Activated CD4-positive, alpha-beta T cell treated with anti-CD3 and anti-CD28 coated beads for 48 hours (primary cell): ENCODE measurements around the gene MARCHF4.

Source experiments
- DNase-seq: peaks from one replicate; pipeline ENCODE4 v3.0.0-alpha.2; 2020

The MARCHF4 gene

DNA sequence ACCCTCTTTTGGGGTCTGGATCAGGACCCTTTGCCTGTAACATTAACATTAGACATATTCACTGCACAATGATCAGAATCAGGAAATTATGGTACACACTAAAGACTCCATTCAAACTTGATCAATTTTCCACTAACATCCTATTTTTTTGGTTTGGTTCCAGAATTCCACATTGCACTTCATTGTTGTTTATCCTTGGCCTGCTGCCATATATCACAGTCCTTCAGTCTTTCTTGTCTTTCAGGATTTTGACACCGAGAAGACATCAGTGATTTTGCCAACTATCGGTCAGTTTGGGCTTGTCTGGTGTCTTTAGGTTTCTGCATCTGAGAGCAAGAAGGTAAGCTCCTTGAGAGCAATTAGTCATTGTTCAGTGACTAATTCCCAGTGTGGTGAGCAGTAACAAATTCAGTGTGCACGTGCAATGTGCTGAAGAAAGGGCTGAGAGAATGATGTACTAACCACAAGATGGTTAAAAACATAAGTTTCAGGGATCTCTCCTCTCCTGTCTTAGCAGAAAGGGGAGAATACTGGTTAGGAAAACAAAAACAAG is 23.5 kb downstream of the MARCHF4 start:
- peak; percentile 56 for DNase-seq

DNA sequence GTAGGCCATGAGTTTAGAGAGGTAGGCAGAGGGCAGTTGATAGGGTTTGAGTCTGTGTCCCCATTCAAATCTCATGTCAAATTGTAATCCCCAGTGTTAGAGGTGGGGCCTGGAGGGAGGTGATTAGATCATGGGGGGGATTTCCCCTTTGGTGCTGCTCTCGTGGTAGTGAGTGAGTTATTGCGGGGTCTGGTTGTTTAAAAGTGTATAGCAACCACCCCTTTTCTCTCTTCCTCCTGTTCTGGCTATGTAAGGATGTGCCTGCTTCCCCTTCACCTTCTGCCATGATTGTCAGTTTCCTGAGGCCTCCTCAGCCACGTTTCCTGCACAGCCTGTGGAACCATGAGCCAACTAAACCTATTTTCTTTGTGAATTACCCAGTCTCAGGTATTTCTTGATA is 25.5 kb downstream of the MARCHF4 start:
- DNase-seq, result peak; percentile 40

DNA sequence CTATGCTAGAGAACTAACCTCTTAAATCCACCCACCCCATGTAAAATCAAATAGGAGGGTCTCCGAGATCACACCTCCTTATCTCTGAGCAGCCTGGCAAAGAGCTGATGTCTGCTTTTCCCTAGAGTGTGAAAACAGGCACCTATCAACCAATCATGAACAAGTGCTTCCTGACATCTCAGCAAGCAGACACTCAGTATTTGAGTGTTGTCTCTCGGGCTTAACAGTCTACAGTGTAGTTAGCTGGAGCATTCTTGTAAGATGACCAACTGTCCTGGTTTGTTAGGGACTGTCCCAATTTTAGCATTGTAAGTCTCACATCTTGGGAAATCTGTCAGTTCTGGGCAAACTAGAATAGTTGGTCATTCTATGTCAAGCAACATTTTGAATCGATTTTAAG is 26.4 kb downstream of the MARCHF4 start:
- DNase-seq, result no peak

DNA sequence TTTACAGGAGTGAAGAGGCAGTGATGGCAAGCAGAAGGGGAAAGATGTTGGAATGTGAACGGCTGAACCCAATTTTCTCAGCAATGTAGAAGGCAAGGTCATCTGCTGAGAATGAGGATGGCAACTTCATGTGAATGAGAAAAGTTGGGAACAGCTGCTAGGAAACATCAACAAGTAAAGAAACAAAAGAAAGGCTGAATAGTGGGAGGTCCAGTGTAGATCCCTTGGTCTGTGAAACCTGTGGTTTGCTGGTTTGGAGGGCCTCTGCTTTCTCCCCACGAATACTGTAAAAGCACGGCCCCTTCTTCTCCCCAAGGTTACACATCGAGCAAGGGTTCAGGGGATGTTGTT is 27.4 kb downstream of the MARCHF4 start:
- no peak for DNase-seq

DNA sequence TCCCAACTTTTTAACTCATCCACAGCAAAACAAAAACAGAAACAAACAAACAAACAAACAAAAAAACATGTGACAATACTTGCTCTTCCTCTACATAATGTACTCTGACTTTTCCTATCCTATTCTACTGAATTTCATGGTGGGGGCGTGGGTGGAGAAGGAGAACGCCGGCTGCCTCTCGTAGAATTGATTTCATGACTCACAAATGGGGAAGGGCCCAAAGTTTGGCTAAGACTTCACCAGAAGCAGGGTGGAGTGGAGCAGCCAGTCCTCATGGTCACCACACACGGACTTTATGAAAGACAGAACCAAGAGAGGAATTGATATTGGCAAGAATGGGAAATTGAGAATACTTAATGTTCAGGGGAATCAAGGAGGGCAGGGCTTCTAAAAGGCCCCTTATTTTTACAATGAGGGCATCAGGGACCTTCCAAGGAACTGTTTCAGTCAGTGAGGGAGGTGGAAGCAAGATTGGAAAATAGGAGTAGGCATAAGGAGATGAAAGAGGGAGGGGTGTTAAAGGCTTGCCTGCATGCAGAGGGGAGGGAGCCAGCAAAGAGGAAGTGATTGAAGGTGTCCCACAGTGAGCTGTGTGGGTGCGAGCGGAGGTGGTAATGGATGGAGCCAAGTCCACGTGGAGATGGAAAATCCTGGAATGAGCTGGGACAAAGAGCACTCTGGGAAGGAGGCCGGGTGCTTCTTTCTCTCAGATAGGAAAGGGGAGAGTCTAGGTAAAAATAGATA is 27.9 kb downstream of the MARCHF4 start:
- no peak for DNase-seq

DNA sequence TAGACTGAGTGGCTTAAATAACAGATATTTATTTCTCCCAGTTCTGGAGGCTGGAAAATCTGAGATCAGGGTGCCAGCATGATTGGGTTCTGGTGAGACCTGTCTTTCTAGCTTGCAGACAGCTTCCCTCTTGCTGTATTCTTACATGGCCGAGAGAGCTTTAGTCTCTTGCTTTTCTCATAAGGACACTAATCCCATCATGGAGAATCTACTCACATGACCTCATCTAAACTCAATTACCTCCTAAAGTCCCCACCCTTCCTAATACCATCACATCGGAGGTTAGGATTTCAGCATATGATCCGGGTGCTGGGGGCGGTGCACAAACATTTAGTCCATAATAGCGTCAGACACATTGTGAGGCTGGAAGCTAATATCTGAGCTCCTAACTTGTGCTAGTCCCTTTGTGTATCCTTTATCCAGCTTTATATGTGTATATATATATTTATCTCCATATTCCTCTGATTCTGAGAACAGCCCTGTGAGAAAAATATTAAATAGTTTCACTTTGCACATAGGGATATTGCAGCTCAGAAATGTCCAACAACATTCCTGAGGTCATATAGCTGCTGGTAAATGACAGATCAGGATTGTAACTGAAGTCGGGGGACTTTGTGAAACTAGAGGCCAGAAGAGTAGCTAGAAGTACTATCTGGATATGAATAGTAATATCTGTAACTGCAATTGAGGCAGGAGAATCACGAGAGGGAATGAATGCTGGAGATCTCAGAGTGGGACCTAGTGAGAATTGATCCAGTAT is 28.9 kb downstream of the MARCHF4 start:
- DNase-seq, result no peak

DNA sequence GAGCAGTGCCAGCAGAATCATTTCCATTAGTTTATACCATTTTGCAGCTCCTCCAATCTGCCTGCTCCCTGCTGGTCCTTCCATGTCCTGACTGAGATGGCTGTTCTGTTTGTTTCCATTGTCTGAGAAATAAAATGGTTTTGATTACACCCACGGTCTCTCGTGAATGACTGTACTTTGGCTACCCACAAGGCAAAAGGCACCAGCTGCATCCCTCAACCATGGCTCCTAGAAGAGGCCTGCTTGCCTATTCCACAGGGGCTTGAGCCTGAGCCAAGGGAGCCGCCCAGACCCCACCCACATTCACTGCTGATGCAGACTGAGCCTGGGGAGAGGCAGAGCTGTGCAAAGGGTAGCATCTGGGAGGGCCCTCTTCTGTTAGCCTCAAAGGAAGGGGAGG is 31.2 kb downstream of the MARCHF4 start:
- DNase-seq, result peak; percentile 54

DNA sequence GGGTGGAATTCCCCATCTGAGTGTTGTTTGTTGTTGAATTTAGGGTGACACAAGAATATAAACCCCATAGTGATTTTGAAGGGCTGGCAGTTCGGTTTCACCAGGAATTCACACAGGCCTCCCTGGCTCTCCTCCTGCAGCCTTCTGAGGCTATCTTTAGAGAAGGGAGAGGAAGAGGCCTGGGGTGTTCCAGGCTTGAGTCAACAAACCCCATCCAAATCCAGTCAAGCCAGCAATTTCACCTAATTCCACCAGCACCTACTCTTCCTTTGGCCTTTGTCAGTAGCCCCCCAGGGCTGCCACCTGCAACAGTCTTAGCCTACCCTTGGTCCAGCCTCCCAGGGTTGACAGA is 32.0 kb downstream of the MARCHF4 start:
- DNase-seq, result no peak

DNA sequence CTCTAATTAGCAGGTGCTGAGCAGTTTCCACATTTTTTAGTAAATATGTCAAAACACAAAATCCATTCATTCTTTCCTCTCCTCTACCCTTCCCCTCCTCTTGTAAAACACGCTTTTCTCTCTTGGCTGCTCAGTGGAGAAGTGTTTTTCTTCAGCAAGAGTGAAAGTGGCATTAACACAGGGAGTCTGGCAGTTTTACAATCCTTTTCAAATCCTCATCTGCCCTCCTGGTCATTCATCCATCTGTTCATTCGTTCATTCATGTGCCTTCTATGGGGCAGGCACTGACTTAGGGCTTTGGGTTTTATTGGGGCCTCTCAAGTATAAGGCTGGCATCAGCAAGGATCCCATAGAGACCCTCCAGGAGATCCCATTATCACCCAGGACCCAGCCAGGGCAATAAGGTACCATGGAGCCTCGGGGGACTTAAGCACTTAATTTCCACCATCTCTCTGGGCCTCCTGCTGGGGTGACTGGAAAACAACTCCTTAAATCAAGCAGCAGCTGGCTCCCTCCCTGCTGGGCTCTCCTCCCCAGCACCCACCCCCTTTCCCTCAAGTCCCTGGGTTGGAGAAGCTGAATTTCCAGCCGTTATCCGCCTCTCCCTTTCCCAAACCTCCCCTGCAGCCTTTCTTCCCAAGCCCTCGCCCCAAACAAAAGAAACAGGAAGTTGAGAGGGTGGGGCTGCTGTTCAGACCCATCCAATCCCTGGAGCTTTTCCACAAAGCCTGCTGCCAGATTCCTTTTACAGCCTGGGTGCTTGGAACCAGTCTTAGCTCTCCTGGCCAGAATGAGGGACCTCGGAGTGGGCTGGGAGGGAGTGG is 32.6 kb downstream of the MARCHF4 start:
- no peak for DNase-seq

DNA sequence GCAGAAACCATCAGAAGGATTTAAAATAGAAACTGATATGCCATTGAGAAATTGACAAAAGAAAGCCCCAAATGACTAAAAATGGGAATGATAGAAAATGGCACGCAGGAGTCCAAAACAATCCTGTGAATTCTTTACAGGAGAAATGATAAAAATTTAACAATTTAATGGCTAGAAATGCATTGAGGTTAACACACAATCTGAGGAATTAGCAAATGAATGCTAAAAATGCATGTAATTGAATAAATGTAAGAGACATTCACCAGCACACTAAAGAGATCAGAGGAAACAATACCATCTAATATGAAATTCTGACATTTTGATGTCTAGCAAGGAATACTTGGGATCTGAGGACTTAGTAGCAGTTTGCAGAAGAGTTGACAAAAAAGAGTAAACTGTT is 37.0 kb downstream of the MARCHF4 start:
- DNase-seq, result no peak

DNA sequence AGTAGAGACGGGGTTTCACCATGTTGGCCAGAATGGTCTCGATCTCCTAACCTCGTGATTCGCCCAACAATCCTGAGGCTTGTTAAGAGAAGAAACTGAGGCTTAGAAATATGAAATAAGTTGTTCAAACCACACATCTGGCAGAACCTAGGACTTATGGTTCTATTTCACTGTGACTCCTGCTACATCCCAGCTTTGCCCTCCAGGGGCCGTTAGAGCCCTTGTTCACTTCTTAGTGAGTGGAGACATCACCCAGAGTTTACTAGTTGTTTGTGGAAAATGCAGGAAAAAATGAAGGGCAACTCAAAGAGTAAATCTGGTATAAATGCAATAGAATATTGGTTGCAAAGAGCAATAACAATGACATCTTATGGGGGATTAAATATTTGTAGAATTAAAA is 43.9 kb downstream of the MARCHF4 start:
- no peak for DNase-seq

DNA sequence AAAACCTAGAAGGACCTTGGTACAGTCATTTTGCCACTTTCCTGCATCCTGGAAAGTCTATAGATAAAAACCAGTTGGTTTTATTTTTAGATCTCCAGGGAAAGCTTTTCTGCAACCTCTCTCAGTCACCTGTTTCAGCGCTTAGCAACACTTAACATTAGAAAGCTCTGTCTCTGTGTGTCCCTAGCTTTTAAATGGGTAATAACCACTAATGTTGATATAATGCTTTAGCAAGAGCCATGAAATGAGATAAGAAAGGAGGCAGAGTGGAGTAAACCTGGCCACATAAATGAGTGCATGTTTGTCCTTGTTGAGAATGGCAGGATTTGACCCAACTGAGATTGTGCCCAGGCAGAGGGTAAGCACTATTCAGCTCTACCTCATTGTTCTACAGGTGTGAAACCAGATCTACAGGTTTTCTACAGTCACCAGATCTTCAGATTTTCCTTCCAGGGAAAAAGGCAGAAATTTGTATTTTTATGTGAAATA is 44.8 kb downstream of the MARCHF4 start:
- no peak for DNase-seq
